Pancreas (tissue), 10 donors: ENCODE measurements around the gene DIP2B. TPM values are rescaled to one million over a fixed set of nuclear protein-coding genes. Genes with fewer than 3 reads are reported as not detected.
A peak's percentile ranks its signal among the peaks of the same experiment; 100 is the strongest.

Source experiments
- ATAC-seq, 4 donors: fragments of 200-7000 bp; cut with Tn5 transposase; one replicate each; pipeline versions ENCODE4 v1.8.0 to v1.9.1; 2020; ENCODE audit warnings: mild to moderate bottlenecking in 4 of 4, moderate library complexity in 4 of 4
- DNase-seq, 6 donors: peaks; one replicate each; pipeline ENCODE4 v3.0.0-alpha.2; 2020
- FAIRE-seq: peaks from 2 replicates; lab custom pipeline; 2012; peaks lifted over from hg19 to GRCh38; lab: Jason Lieb, UNC
- H3K27ac ChIP-seq, 4 donors: fragments of 200-600 bp; sonication (generic); 1 replicate in 3 of 4; 2 replicates in 1 of 4; pipeline versions ENCODE4 v1.5.0 to v1.8.0; 2020
- H3K27me3 ChIP-seq, 4 donors: fragments of 200-600 bp; one replicate each; pipeline ENCODE4 v1.8.0; 2021
- H3K36me3 ChIP-seq, 3 donors: fragments of 200-600 bp; sonication (generic) in 1 of 3; one replicate each; pipeline versions ENCODE4 v1.5.0 to v1.8.0; 2020 to 2021
- H3K4me1 ChIP-seq, 3 donors: fragments of 200-600 bp; one replicate each; pipeline ENCODE4 v1.8.0; 2021
- H3K4me3 ChIP-seq, 4 donors: fragments of 200-600 bp; sonication (generic) in 2 of 4; one replicate each; pipeline versions ENCODE4 v1.5.0 to v1.8.0; 2020 to 2021
- H3K9me3 ChIP-seq, 4 donors: fragments of 200-600 bp; one replicate each; pipeline ENCODE4 v1.8.0; 2021
- WGBS, 2 donors: extraction: QIAGEN DNeasy Blood & Tissue Kit; methylation state at CpG; one replicate each; pipeline ENCODE4 v1.1.7; 2013; 5-methylcytosine and 5-hydroxymethylcytosine counted together
- intact Hi-C, 3 donors: fragments of 100-400 bp; cut with DNase I; formaldehyde crosslinking; loops; one replicate each; pipeline versions ENCODE4 v1.11.1 to v1.14.2; 2022
- polyA plus RNA-seq, 2 donors: library from polyadenylated mRNA; stranded (reverse); fragments of 200-250 nt; gene quantifications; one replicate each; pipeline ENCODE4 v1.2.3, GENCODE V29; 2013
- total RNA-seq, 6 donors: library from RNA; stranded (reverse); fragmentation: NEBNext Ultra II Directional in 4 of 6; extraction: Animal tissue kit (Norgen Biotek cat#: 25700) in 4 of 6; gene quantifications; one replicate each; pipeline versions ENCODE4 v1.2.1 to v1.2.4, GENCODE V29; 2021 to 2023
- TF ChIP-seq, protein P1 (sequence below), 4 donors: fragments of 200-600 bp; sonication (generic) in 3 of 4; IDR thresholded peaks; one replicate each; pipeline versions ENCODE4 v1.5.0 to v1.8.0; 2021; ENCODE audit warnings: antibody characterized with exemption in 4 of 4
- donor health status: healthy with polysubstance abuse.
- donor health status: DM: no; HTN: no; CAD: no; lungs with moderate emphysema.
- donor health status: DM: no; HTN: no; CAD: no.
- donor health status: control.
- donor health status: control.
- donor health status: Bipolar disorder and iron deficiency.
- donor health status: DM: yes; HTN: yes; CAD: no.
- donor health status: DM: no; HTN: no; CAD: no.
- donor health status: DM: no; HTN: no; CAD: no.
- donor health status: DM: yes; HTN: yes; CAD: no.

DIP2B gene
- total and polyA plus RNA-seq, 8 donors, result 3.2 to 15.9 (median 9.2) TPM

DNA sequence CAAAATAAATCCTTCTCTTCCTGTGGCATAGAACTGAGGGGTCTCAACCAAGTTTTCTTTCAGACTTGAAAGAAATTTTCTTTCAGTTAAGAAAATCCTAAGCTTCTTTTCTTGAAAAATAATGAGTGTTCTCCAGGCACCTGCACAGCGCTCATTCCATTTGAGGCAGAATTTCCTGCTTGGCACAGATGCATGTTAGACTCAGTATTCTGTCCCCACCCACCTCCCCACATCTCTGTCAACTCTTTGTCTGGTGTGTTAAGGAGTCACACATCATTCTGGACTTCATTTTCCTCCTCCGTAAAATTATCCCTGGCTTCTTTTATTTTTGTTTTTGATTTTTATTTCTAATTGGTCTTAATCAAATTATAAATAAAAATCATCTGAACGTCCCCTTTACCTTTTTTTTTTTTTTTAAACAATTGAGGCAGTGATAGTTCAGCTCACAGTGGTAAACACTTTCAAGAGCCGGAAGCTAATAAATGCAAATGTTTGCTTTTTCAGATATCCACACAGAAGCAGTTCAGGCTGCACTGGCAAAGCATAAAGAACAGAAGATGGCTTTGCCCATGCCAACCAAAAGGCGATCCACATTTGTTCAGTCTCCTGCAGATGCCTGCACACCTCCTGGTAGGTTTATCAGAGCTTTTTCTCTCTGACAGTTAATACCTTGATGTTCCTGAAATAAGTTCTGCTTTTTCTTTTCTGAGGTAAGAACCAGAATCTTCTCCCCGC, 155.1 kb downstream of the DIP2B start:
- TF ChIP-seq, protein P1, sequence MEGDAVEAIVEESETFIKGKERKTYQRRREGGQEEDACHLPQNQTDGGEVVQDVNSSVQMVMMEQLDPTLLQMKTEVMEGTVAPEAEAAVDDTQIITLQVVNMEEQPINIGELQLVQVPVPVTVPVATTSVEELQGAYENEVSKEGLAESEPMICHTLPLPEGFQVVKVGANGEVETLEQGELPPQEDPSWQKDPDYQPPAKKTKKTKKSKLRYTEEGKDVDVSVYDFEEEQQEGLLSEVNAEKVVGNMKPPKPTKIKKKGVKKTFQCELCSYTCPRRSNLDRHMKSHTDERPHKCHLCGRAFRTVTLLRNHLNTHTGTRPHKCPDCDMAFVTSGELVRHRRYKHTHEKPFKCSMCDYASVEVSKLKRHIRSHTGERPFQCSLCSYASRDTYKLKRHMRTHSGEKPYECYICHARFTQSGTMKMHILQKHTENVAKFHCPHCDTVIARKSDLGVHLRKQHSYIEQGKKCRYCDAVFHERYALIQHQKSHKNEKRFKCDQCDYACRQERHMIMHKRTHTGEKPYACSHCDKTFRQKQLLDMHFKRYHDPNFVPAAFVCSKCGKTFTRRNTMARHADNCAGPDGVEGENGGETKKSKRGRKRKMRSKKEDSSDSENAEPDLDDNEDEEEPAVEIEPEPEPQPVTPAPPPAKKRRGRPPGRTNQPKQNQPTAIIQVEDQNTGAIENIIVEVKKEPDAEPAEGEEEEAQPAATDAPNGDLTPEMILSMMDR (IDR thresholded peaks at IDR 0.05), result no peak
- 59 to 62% methylated on average over 6 of the region's 6 CpGs for WGBS, 2 donors
- ATAC-seq (peak in 3 of 4 donors; percentile 70 to 79 (median 75)), FAIRE-seq (no peak), DNase-seq (no peak)
- H3K36me3 ChIP-seq, result no peaks in the 10 kb centered on the region
- intact Hi-C loops, result no loop called here
- peaks cover 0 to 10% (median 5%) of the 10 kb centered on the region in 3 donors for H3K4me1 ChIP-seq
- H3K27ac ChIP-seq, result peak overlapping the region in 2 of 4 donors; percentile 6 to 42
- no peak overlapping the region for H3K4me3 ChIP-seq
- no peaks in the 10 kb centered on the region for H3K9me3 ChIP-seq
- no peaks in the 10 kb centered on the region for H3K27me3 ChIP-seq

DNA sequence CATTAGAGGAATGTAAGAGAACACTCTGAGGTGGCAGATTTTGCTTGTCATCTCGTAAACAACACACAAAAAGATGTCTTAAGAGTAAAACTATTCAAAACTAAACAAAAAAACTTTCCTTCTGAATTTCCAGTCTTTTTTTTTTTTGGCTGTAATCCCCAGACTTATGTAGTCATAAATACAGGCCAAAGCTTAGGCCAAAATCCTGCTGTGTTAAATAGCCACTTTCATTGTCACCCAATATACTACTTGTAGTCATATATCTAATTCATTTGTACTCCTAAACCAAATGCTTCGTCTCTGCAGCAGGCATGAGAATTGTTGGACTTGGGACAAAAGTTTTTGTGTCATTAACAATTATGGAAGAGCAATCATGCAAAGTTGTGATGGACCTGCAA, 155.6 kb downstream of the DIP2B start:
- DNase-seq (no peak), FAIRE-seq (no peak), ATAC-seq (no peak)
- 87% methylated on average over 2 of the region's 2 CpGs for WGBS, 2 donors
- peak overlapping the region in 1 of 4 donors; percentile 14 for H3K27ac ChIP-seq
- H3K27me3 ChIP-seq, result no peaks in the 10 kb centered on the region
- peaks cover 0 to 10% (median 5%) of the 10 kb centered on the region in 3 donors for H3K4me1 ChIP-seq
- no peak overlapping the region for H3K4me3 ChIP-seq
- intact Hi-C loops, result no loop called here
- TF ChIP-seq, protein P1 (IDR thresholded peaks at IDR 0.05), result no peak
- H3K9me3 ChIP-seq, result no peaks in the 10 kb centered on the region
- no peaks in the 10 kb centered on the region for H3K36me3 ChIP-seq

DNA sequence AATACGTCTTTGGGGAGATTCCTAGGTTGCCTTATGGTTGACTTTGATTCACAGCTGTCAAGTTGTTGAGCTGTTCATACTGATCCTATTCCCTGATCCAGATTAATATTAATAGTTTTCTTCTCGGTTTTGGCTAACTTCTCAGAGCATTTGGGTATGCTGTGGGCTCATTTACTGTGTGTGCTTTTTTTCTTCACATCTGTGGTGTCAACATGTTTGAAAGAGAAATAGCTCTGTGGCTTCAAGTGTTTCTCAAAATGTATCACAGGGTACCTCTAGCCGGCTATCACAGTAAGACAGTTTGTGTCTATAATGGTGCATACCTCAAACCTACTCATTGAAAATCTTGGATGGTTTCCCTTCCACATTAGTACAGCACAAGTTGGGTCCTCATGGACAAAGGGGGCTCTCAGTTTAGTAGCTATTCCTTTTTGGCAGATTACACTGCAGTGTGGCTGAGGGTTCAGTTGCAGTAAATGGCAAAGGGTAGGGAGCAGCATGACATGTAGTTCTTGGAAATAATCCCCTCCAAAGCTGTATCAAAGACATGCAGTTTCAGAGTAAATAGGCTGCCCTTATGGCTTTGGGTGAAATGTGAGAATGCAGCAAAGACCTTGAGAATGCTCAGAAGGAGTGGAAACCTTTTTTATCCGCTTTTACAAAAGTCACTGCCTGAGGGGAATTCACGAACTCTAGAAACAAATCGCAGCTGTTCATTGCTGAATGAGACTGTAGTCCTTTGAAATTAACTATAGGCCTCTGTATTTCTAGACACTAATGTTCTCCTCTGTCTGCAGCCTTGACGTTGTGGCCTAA, 156.7 kb downstream of the DIP2B start:
- no peak for ATAC-seq
- Histone ChIP-seq H3K4me3 (no peak overlapping the region), H3K9me3 (no peaks in the 10 kb centered on the region), H3K27me3 (no peaks in the 10 kb centered on the region), H3K36me3 (no peaks in the 10 kb centered on the region), H3K27ac (no peak overlapping the region), H3K4me1 (peaks cover 0 to 10% (median 5%) of the 10 kb centered on the region in 3 donors)
- intact Hi-C loops, result no loop called here
- 72 to 76% methylated on average over 7 of the region's 7 CpGs for WGBS, 2 donors
- DNase-seq, result no peak
- TF ChIP-seq, protein P1 (IDR thresholded peaks at IDR 0.05), result no peak
- FAIRE-seq, result no peak

DNA sequence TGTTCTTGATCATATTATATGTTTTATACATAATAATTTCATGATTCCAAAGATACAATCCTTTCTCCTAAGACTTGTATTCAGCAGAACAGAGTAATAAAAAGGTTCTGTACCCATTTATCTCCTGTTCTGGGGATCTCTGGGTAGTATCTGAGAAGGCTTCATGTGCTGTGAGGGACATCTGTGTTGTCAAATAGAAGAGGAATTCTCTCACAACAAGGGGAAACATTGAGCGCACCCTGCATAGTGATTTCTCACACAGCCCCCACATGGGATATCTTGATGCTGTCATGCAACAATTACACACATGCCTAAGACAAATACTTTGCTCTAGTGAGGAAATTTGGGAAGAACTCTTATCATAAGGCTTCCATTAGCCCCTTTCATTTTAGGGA, 157.3 kb downstream of the DIP2B start:
- Histone ChIP-seq H3K27me3 (no peaks in the 10 kb centered on the region), H3K27ac (no peak overlapping the region), H3K36me3 (no peaks in the 10 kb centered on the region), H3K4me3 (no peak overlapping the region), H3K4me1 (peaks cover 0 to 10% (median 5%) of the 10 kb centered on the region in 3 donors), H3K9me3 (no peaks in the 10 kb centered on the region)
- TF ChIP-seq, protein P1 (IDR thresholded peaks at IDR 0.05), result no peak
- intact Hi-C loops, result no loop called here
- FAIRE-seq (no peak), DNase-seq (no peak), ATAC-seq (no peak)
- 100% methylated on average over 1 of the region's 1 CpG for WGBS, 2 donors
